AG04449 (cell line): ENCODE results near the gene CXCR6.
A peak's percentile ranks its signal among the peaks of the same experiment; 100 is the strongest.

Experiments
- CTCF ChIA-PET: fragments of 350-600 bp; formaldehyde crosslinking; extraction: SDS; loops from one replicate; lab custom pipeline; 2021; ENCODE audit warnings: antibody characterized with exemption; lab: Yijun Ruan, JAX
- POLR2A ChIA-PET: fragments of 400-600, 350-600 bp; formaldehyde crosslinking; extraction: SDS; loops from one replicate; lab custom pipeline; 2020; ENCODE audit warnings: antibody characterized with exemption, inconsistent platforms; lab: Yijun Ruan, JAX
- DNase-seq: peaks from one replicate; pipeline ENCODE4 v3.0.0-alpha.2; 2010; ENCODE audit warnings: low read depth, low spot score
- H3K4me3 ChIP-seq: 2 replicates; pipeline ENCODE4 v1.5.1; 2011; ENCODE audit warnings: low read depth, mild to moderate bottlenecking, control low read depth, low read length
- CTCF ChIP-seq: IDR thresholded peaks from one replicate; pipeline ENCODE4 v1.5.1; 2011; ENCODE audit warnings: mild to moderate bottlenecking, moderate library complexity, low read length, control low read depth, inconsistent platforms; ENCODE audit not compliant: insufficient read depth; ENCODE audit errors: missing control alignments

The CXCR6 gene

DNA sequence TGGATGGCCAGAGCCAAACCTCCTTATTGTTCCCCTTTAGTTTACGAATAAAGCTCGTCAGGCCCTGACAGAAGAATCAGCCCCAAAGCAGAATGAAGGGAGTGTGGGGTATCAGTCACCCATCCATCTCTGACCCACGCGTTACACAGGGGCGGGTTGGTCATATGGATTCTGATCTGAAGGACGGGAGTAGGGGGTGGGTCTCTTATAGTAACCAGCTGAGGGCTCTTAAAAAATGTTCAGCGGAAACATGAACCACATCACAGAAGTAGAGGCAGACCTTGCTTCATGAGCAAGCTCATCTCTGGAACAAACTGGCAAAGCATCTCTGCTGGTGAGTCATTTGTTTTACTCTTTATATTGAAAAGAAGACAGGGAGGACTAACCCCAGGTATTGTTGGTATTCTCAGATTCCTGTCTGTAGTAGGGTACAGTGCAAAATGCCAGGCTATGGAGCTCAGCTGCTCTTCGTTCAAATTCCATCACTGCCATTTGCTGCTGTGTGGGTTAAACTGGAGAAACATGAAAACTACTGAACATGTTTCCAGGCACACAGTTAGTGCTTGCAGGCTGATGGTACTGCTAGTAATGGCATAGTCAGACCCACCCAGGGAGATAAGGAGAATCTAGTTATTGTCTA lies at the start of gene CXCR6:
Gene CXCR6, plus strand, starts transcription at position 258 of the 640 bp plus-strand sequence. CDS start 3,018 bp downstream, outside the sequence.
- H3K4me3 ChIP-seq, result no peak within 1 kb of the TSS
- TF ChIP-seq CTCF, result no peak
- ChIA-PET POLR2A (interaction anchor here (0.8 to 1.0 kb wide), 2 partner anchors 30 to 49 kb away, joined by 3 read pairs; no protein-coding TSS in a partner anchor), CTCF (interaction anchor here (0.6 to 36.2 kb wide), 5 partner anchors 10 to 140 kb away, joined by 3 to 918 read pairs (median 4); no protein-coding TSS in a partner anchor)
- DNase-seq, result no peak

GRCh38 chr3:45894015-45894414 lies 49.2 kb upstream of the CXCR6 start:
- H3K4me3 ChIP-seq, result no peak overlapping the region
- POLR2A ChIA-PET, result no interaction called here
- CTCF ChIA-PET, result interaction anchor here (1.3 kb wide), 1 partner anchor 185 kb away, joined by 5 read pairs; no protein-coding TSS in a partner anchor
- no peak for TF ChIP-seq CTCF
- no peak for DNase-seq

DNA sequence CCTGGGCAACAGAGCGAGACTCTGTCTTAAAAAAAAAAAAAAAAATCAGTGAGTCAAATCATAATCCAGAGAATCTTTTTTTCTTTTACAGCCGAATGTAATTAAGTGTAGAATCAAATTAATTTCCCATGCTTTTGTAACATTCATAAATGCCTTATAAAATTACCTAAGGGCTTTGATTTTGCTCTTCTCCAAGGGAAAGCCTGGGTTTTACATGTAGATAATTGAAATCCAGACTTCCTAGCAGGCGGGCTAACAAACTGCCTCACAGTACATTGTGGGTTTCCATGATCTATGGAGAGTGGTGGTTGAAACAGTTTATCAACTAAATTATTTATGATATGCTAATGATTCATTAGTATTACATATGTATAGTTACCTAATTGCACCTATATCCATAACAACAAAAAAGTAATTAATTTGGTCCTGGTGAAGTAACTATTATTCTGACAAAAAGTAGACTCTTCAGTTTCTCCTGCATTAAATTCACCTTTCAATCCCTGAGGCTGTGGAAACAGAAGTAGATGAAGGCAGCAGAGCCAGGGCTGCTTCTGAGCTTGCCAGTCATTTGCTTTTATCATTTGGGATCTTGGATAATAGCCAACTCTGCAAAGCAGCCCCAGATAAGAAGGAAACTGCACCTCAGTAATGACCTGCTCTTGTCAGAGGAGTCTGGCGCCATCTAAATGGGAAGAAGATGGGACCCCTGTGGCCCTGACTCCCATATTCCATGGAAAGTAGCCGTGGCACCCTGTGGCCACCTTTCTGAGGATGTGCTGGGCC lies 47.4 kb upstream of the CXCR6 start:
- TF ChIP-seq CTCF, result no peak
- ChIA-PET POLR2A (no interaction called here), CTCF (no interaction called here)
- DNase-seq, result no peak
- no peak overlapping the region for H3K4me3 ChIP-seq

- peak; percentile 45 for DNase-seq
- CTCF ChIA-PET, result interaction anchor here (0.6 kb wide), 1 partner anchor 41 kb away, joined by 3 read pairs; no protein-coding TSS in a partner anchor
- TF ChIP-seq CTCF, result no peak
- no peak overlapping the region for H3K4me3 ChIP-seq
- POLR2A ChIA-PET, result no interaction called here
These were observed 46.3 kb upstream of the CXCR6 start for GRCh38 chr3:45896956-45897355.

DNA sequence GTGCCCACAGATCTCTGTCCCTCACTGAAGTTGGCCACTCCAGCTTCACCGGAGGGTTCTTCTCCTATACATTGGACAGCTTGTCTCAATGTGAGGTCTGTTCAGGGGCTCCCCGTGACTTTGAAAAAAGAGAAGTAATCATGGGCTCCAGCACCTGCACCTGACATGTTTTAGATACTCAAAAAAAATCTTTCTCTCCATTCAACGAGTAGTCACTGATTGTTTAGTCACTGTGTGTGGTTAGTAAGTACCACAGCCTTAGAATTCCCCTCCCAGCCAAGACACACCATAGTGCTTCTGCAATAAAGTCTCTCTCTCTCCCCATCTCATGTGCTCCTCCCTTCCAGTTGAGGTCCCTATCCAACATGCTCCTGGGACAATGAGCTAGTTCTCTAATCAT lies 38.3 kb upstream of the CXCR6 start:
- POLR2A ChIA-PET, result no interaction called here
- CTCF ChIA-PET, result interaction anchor here (0.9 to 6.5 kb wide), 5 partner anchors 12 to 172 kb away, joined by 3 to 57 read pairs (median 4); no protein-coding TSS in a partner anchor
- no peak for DNase-seq
- H3K4me3 ChIP-seq, result no peak overlapping the region
- TF ChIP-seq CTCF, result no peak

DNA sequence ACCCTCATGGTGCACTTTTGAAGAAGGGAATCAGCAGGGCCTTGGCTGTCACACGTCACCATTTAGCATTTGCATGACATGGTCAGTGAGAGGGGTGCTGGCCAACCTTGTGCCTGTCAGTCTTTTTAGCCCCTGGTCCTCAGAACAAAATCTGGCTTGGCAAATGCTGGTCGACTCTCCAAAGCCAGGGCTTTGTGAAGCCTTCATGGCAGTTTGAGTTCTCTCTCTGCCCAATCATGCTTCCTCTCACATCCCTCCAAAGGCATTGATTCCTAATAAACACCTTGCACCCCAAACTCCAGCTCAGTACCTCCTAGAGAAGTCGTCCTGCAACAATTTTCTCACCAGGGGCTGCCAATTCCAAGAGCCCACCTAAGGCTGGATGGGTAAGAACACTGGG lies 37.5 kb upstream of the CXCR6 start:
- CTCF ChIA-PET, result interaction anchor here (0.8 to 6.5 kb wide), 4 partner anchors 29 to 171 kb away, joined by 3 to 57 read pairs (median 4); partner anchors contain the start of gene CXCR6
- H3K4me3 ChIP-seq, result no peak overlapping the region
- no peak for DNase-seq
- POLR2A ChIA-PET, result no interaction called here
- no peak for TF ChIP-seq CTCF
